Naive B cell (primary cell): ENCODE data around the gene SMARCA2. TPM values are rescaled to one million over a fixed set of nuclear protein-coding genes. Genes with fewer than 3 reads are reported as not detected.

ENCODE experiments used
- ATAC-seq, 2 donors: fragments of 150-1000 bp; cut with Tn5 transposase; 2 replicates each; pipeline ENCODE4 v1.10.0; 2021; ENCODE audit warnings: low read depth in 2 of 2, mild to moderate bottlenecking in 2 of 2, moderate library complexity in 2 of 2
- DNase-seq: peaks from one replicate; pipeline ENCODE4 v3.0.0; 2022
- H3K27ac Mint-ChIP-seq, 6 donors: one replicate each; pipeline ENCODE4 v1.8.0; 2020 to 2022; ENCODE audit warnings: mild to moderate bottlenecking in 6 of 6, mixed read lengths in 6 of 6, moderate library complexity in 5 of 6, inconsistent platforms in 2 of 6
- H3K27me3 Mint-ChIP-seq, 3 donors: one replicate each; pipeline ENCODE4 v1.8.0; 2021 to 2022; ENCODE audit warnings: mixed read lengths in 3 of 3, mild to moderate bottlenecking in 1 of 3
- H3K36me3 Mint-ChIP-seq, 2 donors: one replicate each; pipeline ENCODE4 v1.8.0; 2020 to 2022; ENCODE audit warnings: mixed read lengths in 2 of 2, inconsistent platforms in 1 of 2, mild to moderate bottlenecking in 1 of 2
- H3K4me1 Mint-ChIP-seq, 3 donors: one replicate each; pipeline ENCODE4 v1.8.0; 2020 to 2022; ENCODE audit warnings: mixed read lengths in 3 of 3, inconsistent platforms in 1 of 3, mild to moderate bottlenecking in 1 of 3, moderate library complexity in 1 of 3
- H3K4me3 Mint-ChIP-seq, 8 donors: one replicate each; pipeline ENCODE4 v1.8.0; 2020 to 2022; ENCODE audit warnings: mild to moderate bottlenecking in 8 of 8, mixed read lengths in 8 of 8, moderate library complexity in 8 of 8, inconsistent platforms in 2 of 8
- H3K9me3 Mint-ChIP-seq, 7 donors: one replicate each; pipeline ENCODE4 v1.8.0; 2020 to 2022; ENCODE audit warnings: mixed read lengths in 7 of 7, mild to moderate bottlenecking in 5 of 7, inconsistent platforms in 2 of 7, moderate library complexity in 1 of 7
- polyA plus RNA-seq, 6 donors: library from polyadenylated mRNA; unstranded; fragments of 300-500 nt; fragmentation: Illumina TruSeq; gene quantifications; one replicate each; pipeline ENCODE4 v1.2.3, GENCODE V29; 2021; ENCODE audit warnings: low read depth in 6 of 6

Gene SMARCA2
- 10 to 100 TPM; 22.4 to 58.5 (median 39.8) TPM for polyA plus RNA-seq

GRCh38 chr9:2014696-2015580, at the start of gene SMARCA2:
Gene SMARCA2 (plus strand): TSS chr9:2015347. CDS start chr9:2029023, 13,676 bp downstream.
- DNase-seq (peak; percentile 98), ATAC-seq (peak; percentile 73 to 75)
- H3K4me1 Mint-ChIP-seq, result peaks cover 21 to 29% (median 26%) of the 10 kb centered on the region in 3 donors

GRCh38 chr9:1966725-1967366, 48.3 kb upstream of the SMARCA2 start:
- DNase-seq (no peak), ATAC-seq (no peak)
- Mint-ChIP-seq H3K9me3 (peaks cover 0 to 7% (median 3%) of the 10 kb centered on the region in 7 donors), H3K4me1 (no peaks in the 10 kb centered on the region), H3K4me3 (no peak overlapping the region), H3K27ac (peak overlapping the region in 1 of 6 donors; percentile 53), H3K27me3 (peaks cover 24 to 46% (median 26%) of the 10 kb centered on the region in 3 donors), H3K36me3 (peaks cover 0 to 9% of the 10 kb centered on the region in 2 donors)

More at GRCh38 chr9:2014696-2015580, at the start of gene SMARCA2:
- peak within 1 kb of the TSS; percentile 95 to 100 (median 100) for H3K4me3 Mint-ChIP-seq
- peaks cover 0 to 8% of the 10 kb centered on the region in 2 donors for H3K36me3 Mint-ChIP-seq
- peak within 1 kb of the TSS; percentile 99 for H3K27ac Mint-ChIP-seq
- peaks cover 7 to 20% (median 8%) of the 10 kb centered on the region in 3 donors for H3K27me3 Mint-ChIP-seq
- H3K9me3 Mint-ChIP-seq, result peaks cover 0 to 1% (median 0%) of the 10 kb centered on the region in 7 donors

GRCh38 chr9:1969160-1969559, 46.0 kb upstream of the SMARCA2 start:
- Mint-ChIP-seq H3K4me1 (no peaks in the 10 kb centered on the region), H3K36me3 (peaks cover 0 to 10% of the 10 kb centered on the region in 2 donors), H3K27ac (no peak overlapping the region), H3K4me3 (no peak overlapping the region), H3K9me3 (peaks cover 5 to 24% (median 13%) of the 10 kb centered on the region in 7 donors), H3K27me3 (peaks cover 21 to 46% (median 29%) of the 10 kb centered on the region in 3 donors)
- DNase-seq (no peak), ATAC-seq (no peak)

- Mint-ChIP-seq H3K4me1 (no peaks in the 10 kb centered on the region), H3K36me3 (peaks cover 0 to 10% of the 10 kb centered on the region in 2 donors), H3K27me3 (peaks cover 26 to 45% (median 29%) of the 10 kb centered on the region in 3 donors), H3K27ac (no peak overlapping the region), H3K4me3 (no peak overlapping the region), H3K9me3 (peaks cover 5 to 24% (median 13%) of the 10 kb centered on the region in 7 donors)
- DNase-seq (no peak), ATAC-seq (no peak)
Observed at GRCh38 chr9:1969898-1970297, 45.2 kb upstream of the SMARCA2 start.

- H3K4me3 Mint-ChIP-seq, result no peak overlapping the region
- H3K36me3 Mint-ChIP-seq, result peaks cover 0 to 10% of the 10 kb centered on the region in 2 donors
- DNase-seq (no peak), ATAC-seq (no peak)
- H3K27me3 Mint-ChIP-seq, result peaks cover 9 to 24% (median 22%) of the 10 kb centered on the region in 3 donors
- H3K9me3 Mint-ChIP-seq, result peaks cover 5 to 24% (median 13%) of the 10 kb centered on the region in 7 donors
- H3K4me1 Mint-ChIP-seq, result no peaks in the 10 kb centered on the region
- no peak overlapping the region for H3K27ac Mint-ChIP-seq
Observed at GRCh38 chr9:1972672-1973071, 42.5 kb upstream of the SMARCA2 start.

- ATAC-seq (no peak), DNase-seq (no peak)
- H3K27me3 Mint-ChIP-seq, result peaks cover 0 to 16% (median 5%) of the 10 kb centered on the region in 3 donors
- H3K36me3 Mint-ChIP-seq, result no peaks in the 10 kb centered on the region
- H3K9me3 Mint-ChIP-seq, result peaks cover 0 to 19% (median 11%) of the 10 kb centered on the region in 7 donors
- H3K4me3 Mint-ChIP-seq, result no peak overlapping the region
- H3K4me1 Mint-ChIP-seq, result no peaks in the 10 kb centered on the region
- no peak overlapping the region for H3K27ac Mint-ChIP-seq
Observed at GRCh38 chr9:1977026-1977425, 38.1 kb upstream of the SMARCA2 start.

GRCh38 chr9:1978941-1979340, 36.2 kb upstream of the SMARCA2 start:
- H3K36me3 Mint-ChIP-seq, result no peaks in the 10 kb centered on the region
- ATAC-seq (no peak), DNase-seq (no peak)
- H3K27ac Mint-ChIP-seq, result peak overlapping the region in 1 of 6 donors; percentile 83
- no peaks in the 10 kb centered on the region for H3K4me1 Mint-ChIP-seq
- H3K9me3 Mint-ChIP-seq, result peaks cover 0 to 4% (median 0%) of the 10 kb centered on the region in 7 donors
- no peak overlapping the region for H3K4me3 Mint-ChIP-seq
- H3K27me3 Mint-ChIP-seq, result peaks cover 0 to 17% (median 0%) of the 10 kb centered on the region in 3 donors

GRCh38 chr9:1979741-1980367, 35.3 kb upstream of the SMARCA2 start:
- Mint-ChIP-seq H3K27ac (no peak overlapping the region), H3K4me1 (no peaks in the 10 kb centered on the region), H3K27me3 (peaks cover 0 to 18% (median 0%) of the 10 kb centered on the region in 3 donors), H3K36me3 (no peaks in the 10 kb centered on the region), H3K9me3 (no peaks in the 10 kb centered on the region), H3K4me3 (no peak overlapping the region)
- no peak for DNase-seq
- no peak for ATAC-seq

- Mint-ChIP-seq H3K36me3 (no peaks in the 10 kb centered on the region), H3K27me3 (peaks cover 0 to 15% (median 2%) of the 10 kb centered on the region in 3 donors), H3K4me1 (no peaks in the 10 kb centered on the region), H3K4me3 (no peak overlapping the region), H3K27ac (no peak overlapping the region), H3K9me3 (no peaks in the 10 kb centered on the region)
- no peak for ATAC-seq
- DNase-seq, result no peak
Observed at GRCh38 chr9:1980387-1980786, 34.8 kb upstream of the SMARCA2 start.

GRCh38 chr9:1982074-1982473, 33.1 kb upstream of the SMARCA2 start:
- ATAC-seq, result no peak
- Mint-ChIP-seq H3K4me3 (no peak overlapping the region), H3K27me3 (peaks cover 0 to 21% (median 14%) of the 10 kb centered on the region in 3 donors), H3K27ac (no peak overlapping the region), H3K4me1 (no peaks in the 10 kb centered on the region), H3K9me3 (peaks cover 0 to 4% (median 0%) of the 10 kb centered on the region in 7 donors), H3K36me3 (no peaks in the 10 kb centered on the region)
- DNase-seq, result no peak

GRCh38 chr9:1986341-1986740, 28.8 kb upstream of the SMARCA2 start:
- Mint-ChIP-seq H3K36me3 (no peaks in the 10 kb centered on the region), H3K27me3 (peaks cover 5 to 27% (median 27%) of the 10 kb centered on the region in 3 donors), H3K27ac (no peak overlapping the region), H3K4me1 (no peaks in the 10 kb centered on the region), H3K4me3 (no peak overlapping the region), H3K9me3 (peaks cover 0 to 5% (median 0%) of the 10 kb centered on the region in 7 donors)
- DNase-seq (no peak), ATAC-seq (no peak)

GRCh38 chr9:1989500-1989899, 25.6 kb upstream of the SMARCA2 start:
- Mint-ChIP-seq H3K9me3 (peaks cover 0 to 5% (median 0%) of the 10 kb centered on the region in 7 donors), H3K27ac (no peak overlapping the region), H3K36me3 (no peaks in the 10 kb centered on the region), H3K4me1 (no peaks in the 10 kb centered on the region), H3K27me3 (peaks cover 13 to 31% (median 27%) of the 10 kb centered on the region in 3 donors), H3K4me3 (no peak overlapping the region)
- DNase-seq (no peak), ATAC-seq (no peak)

GRCh38 chr9:1994180-1994579, 21.0 kb upstream of the SMARCA2 start:
- H3K27ac Mint-ChIP-seq, result no peak overlapping the region
- H3K4me1 Mint-ChIP-seq, result no peaks in the 10 kb centered on the region
- H3K36me3 Mint-ChIP-seq, result no peaks in the 10 kb centered on the region
- ATAC-seq (no peak), DNase-seq (no peak)
- H3K27me3 Mint-ChIP-seq, result peaks cover 9 to 29% (median 21%) of the 10 kb centered on the region in 3 donors
- H3K4me3 Mint-ChIP-seq, result no peak overlapping the region
- H3K9me3 Mint-ChIP-seq, result no peaks in the 10 kb centered on the region
